IPS-20b (cell line): ENCODE results near the gene PER1.
A peak's percentile ranks its signal among the peaks of the same experiment; 100 is the strongest.

Experiments used
- H3K27ac ChIP-seq: one replicate; pipeline ENCODE4 v1.5.1; 2013; ENCODE audit warnings: low read length
- H3K27me3 ChIP-seq: 2 replicates; pipeline ENCODE4 v1.6.1; 2013; ENCODE audit warnings: mild to moderate bottlenecking, low read length, inconsistent platforms; ENCODE audit not compliant: insufficient read depth
- H3K36me3 ChIP-seq: 2 replicates; pipeline ENCODE4 v1.6.1; 2013; ENCODE audit warnings: low read depth, mild to moderate bottlenecking, inconsistent platforms, low read length, moderate library complexity; ENCODE audit not compliant: insufficient read depth
- H3K4me1 ChIP-seq: 2 replicates; pipeline ENCODE4 v1.6.1; 2013; ENCODE audit warnings: mild to moderate bottlenecking, control low read depth, inconsistent platforms, low read length, moderate library complexity; ENCODE audit not compliant: insufficient read depth
- H3K4me3 ChIP-seq: 2 replicates; pipeline ENCODE4 v1.5.1; 2013; ENCODE audit warnings: mild to moderate bottlenecking, low read length, inconsistent platforms
- H3K9ac ChIP-seq: 2 replicates; pipeline ENCODE4 v1.6.1; 2013; ENCODE audit warnings: low read depth, mild to moderate bottlenecking, inconsistent platforms, low read length, moderate library complexity
- H3K9me3 ChIP-seq: 2 replicates; pipeline ENCODE4 v1.6.1; 2013; ENCODE audit warnings: mild to moderate bottlenecking, low read depth, low read length, inconsistent platforms; ENCODE audit not compliant: insufficient read depth

Gene PER1

DNA sequence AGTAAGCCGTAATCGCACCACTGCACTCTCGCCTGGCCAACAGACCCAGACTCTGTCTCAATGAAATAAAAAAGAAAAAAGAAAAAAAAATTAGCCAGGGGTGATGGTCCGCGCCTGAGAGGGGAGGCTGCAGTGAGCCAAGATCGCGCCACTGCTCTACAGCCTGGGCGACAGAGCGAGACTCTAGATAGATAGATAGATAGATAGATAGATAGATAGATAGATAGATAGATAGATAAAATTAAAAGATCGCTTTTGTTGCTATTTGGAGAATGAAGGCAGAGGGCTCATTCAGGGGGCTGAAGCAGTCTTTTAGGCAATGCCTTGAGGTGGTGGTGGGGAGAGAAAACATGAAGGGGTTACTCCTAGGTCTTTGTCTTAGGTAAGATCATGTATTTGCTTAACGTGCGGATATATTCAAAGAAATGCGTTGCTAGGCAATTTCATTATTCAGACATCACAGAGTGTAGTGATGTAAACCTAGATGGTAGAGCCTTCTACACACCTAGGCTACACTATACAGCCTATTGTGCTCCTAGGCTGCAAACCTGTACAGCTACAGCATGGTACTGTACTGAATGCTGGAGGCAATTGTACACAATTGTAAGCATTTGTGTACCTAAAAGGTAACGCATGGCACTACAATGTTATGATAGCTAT, 23.9 kb downstream of the PER1 start:
- Histone ChIP-seq H3K27ac (no peak overlapping the region), H3K27me3 (peaks cover 70% of the 10 kb centered on the region)

DNA sequence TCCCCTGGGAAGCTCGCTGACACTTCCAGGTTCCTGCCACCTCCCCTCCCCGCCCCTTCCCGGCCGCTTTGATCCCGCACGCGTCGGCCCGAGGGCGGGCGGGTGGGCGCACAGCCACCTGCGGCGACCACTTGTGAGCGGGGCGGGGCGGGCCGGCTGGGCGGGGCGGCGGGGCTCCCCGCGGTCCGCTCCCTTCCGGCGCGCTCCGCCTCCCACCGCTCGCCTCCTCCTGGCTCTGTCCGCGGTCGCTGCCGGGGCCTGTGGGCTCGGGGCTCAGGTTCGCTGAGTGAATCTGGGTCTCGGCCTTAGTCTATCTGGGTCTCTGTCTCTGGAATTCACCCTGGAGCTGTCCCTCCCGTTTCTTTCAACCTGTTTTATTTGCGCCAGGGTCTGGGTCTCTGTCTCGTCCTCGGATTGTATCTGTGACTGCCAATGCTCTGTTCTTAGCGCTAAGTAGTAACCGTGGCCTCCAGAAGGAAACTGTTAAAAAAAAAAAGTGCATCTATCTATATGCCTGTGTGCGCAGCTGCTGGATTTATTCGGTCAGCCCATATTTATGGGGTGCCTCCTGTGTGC, 25.6 kb downstream of the PER1 start:
- no peaks in the 10 kb centered on the region for H3K9me3 ChIP-seq
- H3K27me3 ChIP-seq: peaks cover 86% of the 10 kb centered on the region
- H3K27ac ChIP-seq: no peak overlapping the region
- H3K36me3 ChIP-seq: no peaks in the 10 kb centered on the region
- no peak overlapping the region for H3K9ac ChIP-seq
- H3K4me1 ChIP-seq: peaks cover 7% of the 10 kb centered on the region; the same call in 1 of the 2 replicates
- H3K4me3 ChIP-seq: peak overlapping the region; percentile 89

More for the DNA sequence above, 23.9 kb downstream of the PER1 start:
- Histone ChIP-seq H3K4me1 (peaks cover 7% of the 10 kb centered on the region; the same call in 1 of the 2 replicates), H3K36me3 (no peaks in the 10 kb centered on the region), H3K9ac (no peak overlapping the region), H3K4me3 (no peak overlapping the region), H3K9me3 (no peaks in the 10 kb centered on the region)

DNA sequence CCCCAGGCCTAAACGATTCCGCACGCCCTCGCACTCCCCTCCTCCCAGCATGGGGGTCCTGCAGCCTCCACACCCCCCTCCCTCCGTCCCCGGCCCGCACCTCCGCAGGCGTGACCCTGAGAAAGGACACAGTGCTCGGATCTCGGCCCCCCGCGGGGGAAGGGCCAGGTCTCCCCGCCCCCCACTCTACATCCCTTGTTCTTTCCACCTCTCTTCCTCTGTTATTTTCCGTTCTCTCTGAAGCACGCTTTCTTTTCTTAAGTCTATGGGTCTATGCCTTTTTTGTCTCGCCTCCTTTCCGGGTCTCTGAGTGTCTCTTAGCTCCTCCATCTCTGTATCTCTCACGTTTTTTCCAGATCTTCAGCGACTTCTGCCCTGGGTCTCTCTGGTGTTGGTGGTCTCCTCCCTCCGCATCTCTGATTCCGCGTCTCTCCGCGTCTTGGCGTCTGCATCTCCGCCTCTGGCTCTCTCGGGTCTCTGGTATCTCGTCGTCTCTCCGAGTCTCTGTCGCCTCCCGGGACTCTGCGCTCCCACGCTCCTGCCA, 26.2 kb downstream of the PER1 start:
- no peak overlapping the region for H3K27ac ChIP-seq
- H3K9ac ChIP-seq: no peak overlapping the region
- H3K9me3 ChIP-seq: no peaks in the 10 kb centered on the region
- H3K4me1 ChIP-seq: peaks cover 7% of the 10 kb centered on the region; the same call in 1 of the 2 replicates
- H3K4me3 ChIP-seq: peak overlapping the region; percentile 89
- H3K27me3 ChIP-seq: peaks cover 88% of the 10 kb centered on the region
- H3K36me3 ChIP-seq: no peaks in the 10 kb centered on the region

DNA sequence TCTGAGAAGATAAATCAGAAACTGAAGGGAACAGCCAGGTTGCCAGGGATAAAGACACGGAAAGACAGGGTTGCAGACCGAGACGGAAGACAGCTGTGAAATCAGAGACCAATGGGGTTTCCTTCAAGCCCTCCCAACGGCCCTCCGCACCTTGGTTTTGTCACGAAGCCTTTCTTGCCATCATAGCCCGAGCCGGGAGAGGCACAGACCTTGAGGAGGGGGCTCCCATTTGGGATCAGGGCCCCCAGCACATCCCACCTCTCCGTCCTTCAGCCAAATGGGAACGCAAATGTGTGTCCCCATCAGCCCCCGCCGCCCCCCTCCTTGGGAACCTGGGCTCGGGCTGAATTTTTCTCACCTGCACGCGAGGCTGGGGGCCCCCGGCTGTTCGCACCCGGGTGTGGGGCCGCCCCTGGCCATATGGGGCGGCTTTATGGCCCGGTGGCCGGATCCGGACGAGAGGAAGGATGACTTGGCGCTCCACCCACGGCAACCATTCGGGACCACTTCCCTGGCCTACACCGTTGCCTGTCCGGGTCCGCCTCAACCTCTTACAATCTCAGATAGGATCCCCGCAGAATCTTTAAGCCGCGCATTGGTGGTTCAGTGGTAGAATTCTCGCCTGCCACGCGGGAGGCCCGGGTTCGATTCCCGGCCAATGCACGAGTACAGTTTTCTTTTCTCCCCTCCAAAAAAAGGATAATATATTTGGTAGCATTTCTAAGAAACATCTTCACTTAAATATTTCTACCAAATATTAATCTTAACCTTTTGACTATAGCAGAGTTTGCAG, 26.9 kb downstream of the PER1 start:
- Histone ChIP-seq H3K36me3 (no peaks in the 10 kb centered on the region), H3K27me3 (peaks cover 88% of the 10 kb centered on the region), H3K27ac (no peak overlapping the region), H3K4me1 (peaks cover 7% of the 10 kb centered on the region; the same call in 1 of the 2 replicates), H3K9me3 (no peaks in the 10 kb centered on the region), H3K4me3 (peak overlapping the region; percentile 89), H3K9ac (no peak overlapping the region)

DNA sequence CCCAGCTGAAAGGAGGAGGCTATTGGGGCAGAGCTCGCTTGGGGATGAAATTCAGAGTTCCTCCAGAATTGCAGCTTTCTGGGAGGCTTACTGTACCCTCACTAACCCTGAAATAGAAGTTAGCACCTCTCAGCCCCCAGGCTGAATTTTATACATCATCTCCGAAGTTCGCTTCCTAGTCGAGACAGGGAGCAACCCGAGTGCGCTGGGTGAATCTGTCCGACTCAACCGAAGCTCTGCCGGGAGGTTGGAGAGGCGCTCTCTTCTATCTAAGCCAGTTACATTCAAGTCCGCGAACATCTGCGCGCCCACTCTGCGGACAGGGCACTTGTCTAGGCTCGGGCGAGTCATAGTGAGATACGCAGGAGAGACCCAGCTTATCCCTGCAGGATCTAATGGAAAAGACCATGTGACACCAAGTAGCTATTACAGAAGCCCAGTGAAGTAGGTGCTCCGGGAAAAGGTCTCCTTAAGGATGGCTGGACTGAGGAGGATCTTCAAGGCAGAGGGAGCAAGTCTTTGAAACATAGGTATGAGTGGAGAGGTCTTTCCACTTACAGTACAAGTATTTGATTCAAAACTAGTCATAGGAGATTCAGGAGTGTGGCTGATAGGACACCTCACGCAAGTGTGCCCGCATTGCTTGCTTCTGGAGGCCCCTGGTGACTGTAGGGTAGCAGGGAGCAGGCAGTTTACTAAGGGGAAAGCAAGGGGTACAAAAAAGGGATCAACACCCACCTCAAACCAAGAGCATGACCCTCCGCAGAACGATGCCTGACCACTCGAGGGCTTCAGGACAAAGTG, 27.7 kb downstream of the PER1 start:
- Histone ChIP-seq H3K4me3 (peak overlapping the region; percentile 89), H3K27me3 (peaks cover 80% of the 10 kb centered on the region), H3K9ac (no peak overlapping the region)

GRCh38 chr17:8123695-8124349, 28.4 kb downstream of the PER1 start, which contains the start of gene HES7:
Gene HES7, minus strand, starts transcription at chr17:8124106. Its CDS starts 22 bp downstream, at chr17:8124084.
- H3K27ac ChIP-seq: no peak within 1 kb of the TSS

More for the DNA sequence above, 27.7 kb downstream of the PER1 start:
- peaks cover 7% of the 10 kb centered on the region; the same call in 1 of the 2 replicates for H3K4me1 ChIP-seq
- H3K9me3 ChIP-seq: no peaks in the 10 kb centered on the region
- no peak overlapping the region for H3K27ac ChIP-seq
- no peaks in the 10 kb centered on the region for H3K36me3 ChIP-seq

GRCh38 chr17:8122924-8123694, 29.1 kb downstream of the PER1 start:
- H3K27me3 ChIP-seq: peaks cover 71% of the 10 kb centered on the region
- H3K9ac ChIP-seq: no peak overlapping the region
- H3K4me1 ChIP-seq: peaks cover 7% of the 10 kb centered on the region; the same call in 1 of the 2 replicates
- H3K4me3 ChIP-seq: peak overlapping the region; percentile 89
- H3K27ac ChIP-seq: no peak overlapping the region
- no peaks in the 10 kb centered on the region for H3K36me3 ChIP-seq
- H3K9me3 ChIP-seq: no peaks in the 10 kb centered on the region

More at GRCh38 chr17:8123695-8124349, 28.4 kb downstream of the PER1 start, which contains the start of gene HES7:
- no peaks in the 10 kb centered on the region for H3K36me3 ChIP-seq
- peaks cover 73% of the 10 kb centered on the region for H3K27me3 ChIP-seq
- no peaks in the 10 kb centered on the region for H3K9me3 ChIP-seq
- H3K4me3 ChIP-seq: peak within 1 kb of the TSS; percentile 89
- peaks cover 7% of the 10 kb centered on the region; the same call in 1 of the 2 replicates for H3K4me1 ChIP-seq
- H3K9ac ChIP-seq: no peak within 1 kb of the TSS

- Histone ChIP-seq H3K4me1 (peaks cover 7% of the 10 kb centered on the region; the same call in 1 of the 2 replicates), H3K9ac (no peak overlapping the region), H3K36me3 (no peaks in the 10 kb centered on the region), H3K4me3 (peak overlapping the region; percentile 89), H3K9me3 (no peaks in the 10 kb centered on the region), H3K27me3 (peaks cover 71% of the 10 kb centered on the region), H3K27ac (no peak overlapping the region)
Measured at GRCh38 chr17:8122422-8122923, 29.7 kb downstream of the PER1 start.

GRCh38 chr17:8121681-8122421, 30.4 kb downstream of the PER1 start:
- no peaks in the 10 kb centered on the region for H3K9me3 ChIP-seq
- no peak overlapping the region for H3K27ac ChIP-seq
- H3K36me3 ChIP-seq: no peaks in the 10 kb centered on the region
- H3K9ac ChIP-seq: no peak overlapping the region
- H3K4me1 ChIP-seq: peaks cover 5% of the 10 kb centered on the region; the same call in 1 of the 2 replicates
- H3K4me3 ChIP-seq: peak overlapping the region; percentile 89
- peaks cover 71% of the 10 kb centered on the region for H3K27me3 ChIP-seq
